ENCODE data around the gene GNA12.

Gene GNA12

GRCh38 chr7:2814946-2815874 lies 28.9 kb downstream of the GNA12 start:
- DNase-seq = no peak

DNA sequence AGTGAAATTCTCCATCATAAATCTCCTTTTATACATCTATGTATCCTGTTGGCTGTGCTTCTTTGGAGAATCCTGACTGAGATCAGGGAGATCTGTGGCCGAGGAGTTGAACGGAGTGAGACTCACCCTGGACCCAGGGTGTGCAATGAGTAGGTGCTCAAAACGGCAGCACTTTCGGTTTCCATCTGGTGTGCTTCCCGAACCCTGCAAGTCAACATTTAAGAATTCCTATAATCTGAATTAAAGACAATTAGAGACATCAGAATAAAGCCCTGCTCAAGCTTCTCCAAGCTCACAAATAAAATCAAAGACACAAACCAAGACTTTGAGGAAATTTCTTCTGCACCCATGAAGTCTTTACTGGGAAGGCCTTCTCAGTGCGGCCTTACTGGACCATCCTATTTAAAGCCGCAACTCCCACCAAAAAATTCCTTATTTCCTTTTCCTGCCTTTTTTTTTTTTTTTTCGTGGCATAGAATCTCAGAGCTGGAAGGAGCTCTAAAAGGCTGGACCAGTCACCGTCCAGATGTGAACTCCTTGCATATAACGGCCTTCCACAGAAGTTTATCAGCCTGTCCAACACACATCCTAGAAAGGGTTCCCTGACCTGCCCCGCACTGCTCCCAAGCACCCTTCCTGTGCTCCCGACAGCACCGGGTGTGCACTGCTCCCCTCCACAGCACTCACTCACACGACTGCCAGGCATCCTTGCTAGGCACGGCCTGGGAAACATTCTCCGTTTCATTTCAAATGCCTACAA lies 29.7 kb downstream of the GNA12 start:
- DNase-seq = no peak

GRCh38 chr7:2813350-2814185 lies 30.5 kb downstream of the GNA12 start:
- no peak for DNase-seq

- DNase-seq = no peak
These were observed 31.3 kb downstream of the GNA12 start for GRCh38 chr7:2812831-2813230.

- DNase-seq = no peak
These were observed 32.0 kb downstream of the GNA12 start for GRCh38 chr7:2812114-2812487.

DNA sequence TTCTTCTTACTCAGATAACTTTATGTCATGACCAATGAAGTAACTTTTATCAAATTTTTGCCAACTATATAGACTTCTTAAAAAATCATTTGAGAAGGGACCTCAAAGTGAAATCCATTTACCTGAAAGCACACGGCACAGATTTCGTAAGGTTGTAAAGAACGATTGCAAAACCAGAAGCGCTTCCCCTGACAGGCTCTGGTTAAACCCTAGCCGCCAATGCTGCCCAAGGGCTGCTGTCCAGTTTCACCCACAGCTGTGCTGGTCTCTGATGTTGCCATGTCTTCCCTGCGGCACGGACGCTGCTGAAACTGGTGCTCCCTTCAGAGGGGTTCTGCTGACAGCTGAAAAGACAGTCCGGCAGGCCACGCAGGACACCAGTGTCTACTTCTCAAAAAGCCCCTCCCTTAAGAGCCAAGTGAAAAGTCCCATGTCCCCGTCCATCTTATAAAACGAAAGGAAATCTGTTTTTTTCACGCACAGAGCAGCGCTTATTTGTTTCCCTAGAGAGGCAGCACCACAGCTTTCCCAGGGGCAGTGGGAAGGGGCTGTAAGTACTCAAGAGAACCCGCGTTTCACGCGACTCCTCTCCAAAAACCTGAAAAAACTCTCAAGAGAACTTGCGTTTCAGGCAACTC lies 32.5 kb downstream of the GNA12 start:
- DNase-seq = no peak

- DNase-seq = no peak
These were observed 33.3 kb downstream of the GNA12 start for GRCh38 chr7:2810682-2811415.

DNA sequence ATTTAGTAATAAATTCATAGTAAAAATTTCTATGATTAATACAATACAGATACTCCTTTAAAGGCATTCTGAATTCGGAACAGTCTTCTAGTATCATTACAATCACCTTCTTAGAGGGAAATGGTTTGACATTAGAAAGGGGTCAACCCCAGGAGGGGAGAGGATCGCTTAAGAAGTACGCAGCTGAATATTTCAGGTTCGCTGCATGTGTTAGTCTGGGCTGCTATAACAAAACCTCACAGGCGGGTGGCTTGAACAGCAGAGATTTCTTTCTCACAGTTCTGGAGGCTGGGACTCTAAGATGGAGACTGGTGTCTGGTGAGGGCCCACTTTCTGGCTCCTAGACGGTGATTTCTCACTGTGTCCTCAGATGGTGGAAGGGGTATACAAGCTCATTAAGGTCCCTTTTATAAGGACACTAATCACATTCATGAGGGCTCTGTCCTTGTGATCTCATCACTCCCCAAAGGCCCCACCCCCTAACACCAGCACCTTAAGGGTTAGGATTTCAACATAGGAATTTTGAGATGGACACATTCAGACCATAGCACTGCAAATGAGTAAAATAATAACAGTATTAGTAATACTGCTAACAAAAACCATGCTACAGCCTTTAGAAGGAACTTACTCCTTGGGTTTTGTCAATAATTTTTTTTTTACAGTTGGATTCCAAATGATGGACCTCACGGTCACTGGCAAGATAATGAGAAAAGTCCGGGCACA lies 34.0 kb downstream of the GNA12 start:
- DNase-seq = no peak

- no peak for DNase-seq
These were observed 35.0 kb downstream of the GNA12 start for GRCh38 chr7:2808891-2809665.

DNA sequence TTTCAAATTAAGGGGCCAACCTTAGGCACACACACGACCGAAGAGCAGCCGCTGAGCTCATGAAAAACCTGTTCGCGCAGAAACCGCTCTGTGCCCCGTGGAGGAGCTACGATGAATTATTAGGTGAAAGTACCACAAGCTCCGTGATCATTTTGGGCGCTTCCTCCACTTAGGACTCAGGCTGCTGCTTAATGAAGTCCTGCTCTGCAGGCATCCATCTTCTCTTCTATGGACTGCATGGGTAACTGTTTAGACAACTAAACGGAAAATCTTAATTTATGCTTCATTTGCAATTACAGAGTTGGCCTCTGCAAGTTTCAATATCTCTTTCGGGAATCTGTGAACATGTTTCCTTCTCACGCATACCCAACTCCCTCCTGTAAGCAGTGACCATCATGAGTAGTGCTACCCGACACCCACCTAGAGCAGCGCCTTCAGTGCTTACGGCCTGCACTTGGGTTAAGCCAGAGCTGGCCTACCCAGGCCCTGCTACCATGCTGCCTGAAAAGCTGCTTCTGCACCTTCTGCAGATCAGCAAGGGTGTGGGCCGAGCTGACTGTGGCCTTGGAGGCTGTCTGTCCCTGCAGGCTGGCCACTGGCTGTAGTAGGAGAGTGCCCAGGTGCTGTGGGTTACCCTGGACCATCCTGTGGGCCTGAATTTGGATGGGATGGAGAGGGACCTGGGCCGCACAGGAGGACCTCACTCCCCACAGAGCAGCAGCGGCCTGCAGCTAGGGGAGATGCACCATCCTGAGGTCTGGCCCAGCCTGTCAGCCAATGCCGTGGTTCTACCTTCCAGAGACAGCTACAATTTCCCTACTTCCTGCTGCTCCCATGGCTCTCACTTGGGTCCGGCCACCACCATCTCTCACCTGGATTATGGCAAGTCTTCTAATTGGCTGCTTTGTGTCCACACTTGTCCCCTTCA lies 36.0 kb downstream of the GNA12 start:
- DNase-seq = no peak

GRCh38 chr7:2807460-2807844 lies 36.7 kb downstream of the GNA12 start:
- DNase-seq = no peak

GRCh38 chr7:2806571-2806970 lies 37.5 kb downstream of the GNA12 start:
- no peak for DNase-seq

DNA sequence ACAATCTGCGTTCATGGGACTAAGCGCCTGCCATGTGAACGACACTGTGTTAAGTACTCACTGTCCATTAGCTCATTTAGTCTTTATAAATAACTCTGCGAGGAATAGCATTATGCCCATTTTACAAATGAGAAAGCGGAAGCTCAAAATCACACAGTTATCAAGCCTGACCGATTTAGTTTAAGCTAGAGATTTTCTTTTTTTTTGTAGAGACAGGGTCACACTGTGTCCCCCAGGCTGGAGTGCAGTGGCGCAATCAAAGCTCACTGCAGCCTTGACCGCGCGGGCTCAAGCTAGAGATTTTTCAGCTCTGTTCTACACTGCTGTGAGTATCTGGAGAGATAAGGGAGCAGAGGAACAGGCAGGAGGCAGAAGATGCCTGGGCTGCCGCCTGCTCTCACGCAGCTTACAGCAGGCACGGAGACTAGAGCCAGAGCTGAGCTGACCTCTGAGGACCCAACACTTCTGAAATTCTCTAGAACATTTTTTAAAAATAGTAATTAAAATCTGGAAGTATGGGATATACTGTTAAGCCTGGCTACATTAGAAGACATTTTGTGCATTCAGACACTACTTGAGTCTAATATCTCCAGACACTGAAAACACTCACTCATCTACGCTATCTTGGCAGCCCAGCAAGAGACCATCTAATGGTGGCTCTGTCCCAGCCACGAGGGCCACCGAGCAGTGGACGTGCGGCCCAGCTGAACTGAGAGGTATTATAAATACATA lies 38.7 kb downstream of the GNA12 start:
- no peak for DNase-seq

GRCh38 chr7:2804227-2804763 lies 39.8 kb downstream of the GNA12 start:
- no peak for DNase-seq

- no peak for DNase-seq
These were observed 40.4 kb downstream of the GNA12 start for GRCh38 chr7:2803755-2804154.

DNA sequence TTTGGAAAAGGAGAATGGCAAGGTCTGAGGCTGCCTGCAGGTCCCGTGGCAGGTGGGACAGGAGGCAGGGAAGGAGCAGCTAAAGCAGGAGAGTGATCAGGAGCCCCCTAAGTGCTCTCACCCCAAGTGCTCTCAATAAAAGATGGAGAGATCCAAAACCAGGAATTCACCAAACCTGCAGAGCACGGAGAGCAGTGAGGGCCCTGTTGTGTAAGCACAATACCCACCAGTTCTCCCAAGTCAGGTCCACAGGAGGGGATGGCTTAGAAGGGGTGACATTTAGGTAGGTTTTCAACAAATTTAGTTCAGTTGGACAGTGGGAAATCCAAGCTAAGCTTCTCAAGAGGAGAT lies 40.8 kb downstream of the GNA12 start:
- DNase-seq = no peak

- DNase-seq = no peak
These were observed 41.4 kb downstream of the GNA12 start for GRCh38 chr7:2802504-2803341.
